Spinal cord (tissue), 10 donors: Measurements from ENCODE around the gene HIRIP3. TPM values are rescaled to one million over a fixed set of nuclear protein-coding genes. Genes with fewer than 3 reads are reported as not detected.

Source experiments
- DNase-seq, 6 donors: peaks; one replicate each; pipeline versions ENCODE4 v3.0.0 to v3.0.0-alpha.2; 2013 to 2015; ENCODE audit warnings: low spot score in 6 of 6, low read depth in 4 of 6
- H3K27ac ChIP-seq: one replicate; pipeline ENCODE4 v1.5.1; 2013; ENCODE audit warnings: low read depth, low read length, control low read depth
- H3K27me3 ChIP-seq: one replicate; pipeline ENCODE4 v1.6.1; 2013; ENCODE audit warnings: low read length; ENCODE audit not compliant: control insufficient read depth, insufficient read depth
- H3K36me3 ChIP-seq: one replicate; pipeline ENCODE4 v1.6.1; 2013; ENCODE audit warnings: low read length; ENCODE audit not compliant: control insufficient read depth, insufficient read depth
- H3K4me1 ChIP-seq: one replicate; pipeline ENCODE4 v1.6.1; 2013; ENCODE audit warnings: low read length; ENCODE audit not compliant: control insufficient read depth, insufficient read depth
- H3K4me3 ChIP-seq: one replicate; pipeline ENCODE4 v1.5.1; 2013; ENCODE audit warnings: low read depth, low read length, control low read depth
- H3K9me3 ChIP-seq: one replicate; pipeline ENCODE4 v1.6.1; 2013; ENCODE audit warnings: low read length; ENCODE audit not compliant: control insufficient read depth, insufficient read depth
- whole genome bisulfite sequencing: methylation state at CpG from one replicate; pipeline ENCODE4 v1.1.5; 2013; ENCODE audit warnings: missing lambda C conversion rate; ENCODE audit not compliant: insufficient coverage; 5-methylcytosine and 5-hydroxymethylcytosine counted together
- polyA plus RNA-seq, 2 donors: library from polyadenylated mRNA; unstranded; fragments of 120-200 nt; gene quantifications; one replicate each; pipeline ENCODE4 v1.2.1, GENCODE V29; 2013; ENCODE audit not compliant: insufficient read length in 2 of 2
- total RNA-seq, 2 donors: library from RNA; depleted of rRNA in 1 of 2; stranded (reverse); fragments of 120-200 nt in 1 of 2; fragments of >200 nt in 1 of 2; gene quantifications; one replicate each; pipeline versions ENCODE4 v1.2.3 to v1.2.4, GENCODE V29; 2013 to 2014
- donor health status: healthy.

HIRIP3 gene
- total and polyA plus RNA-seq, 4 donors, result 12.2 to 28.8 (median 20.0) TPM

- no peak overlapping the region for H3K27ac ChIP-seq
- H3K9me3 ChIP-seq, result no peaks in the 10 kb centered on the region
- WGBS, result 71% methylated on average over 6 of the region's 7 CpGs
- no peak overlapping the region for H3K4me3 ChIP-seq
- H3K27me3 ChIP-seq, result no peaks in the 10 kb centered on the region
- H3K36me3 ChIP-seq, result peaks cover 68% of the 10 kb centered on the region
- peaks cover 26% of the 10 kb centered on the region for H3K4me1 ChIP-seq
- DNase-seq, result no peak
These were observed 3.0 kb downstream of the HIRIP3 start for GRCh38 chr16:29992344-29992967.

DNA sequence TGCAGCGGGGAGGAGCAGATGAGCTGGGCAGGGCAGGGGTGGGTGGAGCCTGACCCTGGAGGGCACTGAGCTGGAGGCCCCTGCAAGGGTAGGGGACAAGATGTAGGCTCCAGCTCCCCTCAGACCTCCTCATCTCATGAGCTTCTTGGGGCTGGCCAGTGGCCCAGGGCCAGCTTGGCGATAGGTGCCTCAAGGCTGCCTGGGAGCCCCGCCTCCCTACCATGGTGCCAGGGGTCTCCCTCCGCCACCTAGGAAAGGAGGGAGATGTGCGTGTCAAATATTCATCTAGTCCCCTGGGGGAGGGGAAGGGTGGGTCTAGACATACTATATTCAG, 3.9 kb downstream of the HIRIP3 start:
- no CpG with 5 or more reads among the region's 5 CpGs for WGBS
- Histone ChIP-seq H3K27ac (no peak overlapping the region), H3K36me3 (peaks cover 77% of the 10 kb centered on the region)

GRCh38 chr16:29990883-29991570, 4.4 kb downstream of the HIRIP3 start:
- H3K27ac ChIP-seq, result no peak overlapping the region
- H3K9me3 ChIP-seq, result no peaks in the 10 kb centered on the region
- no peak overlapping the region for H3K4me3 ChIP-seq
- H3K27me3 ChIP-seq, result no peaks in the 10 kb centered on the region
- H3K4me1 ChIP-seq, result peaks cover 19% of the 10 kb centered on the region
- no peak for DNase-seq
- H3K36me3 ChIP-seq, result peaks cover 82% of the 10 kb centered on the region
- WGBS, result 90% methylated on average over 28 of the region's 35 CpGs

More for the DNA sequence above, 3.9 kb downstream of the HIRIP3 start:
- H3K4me1 ChIP-seq, result peaks cover 22% of the 10 kb centered on the region
- no peaks in the 10 kb centered on the region for H3K27me3 ChIP-seq
- no peak overlapping the region for H3K4me3 ChIP-seq
- DNase-seq, result no peak
- H3K9me3 ChIP-seq, result no peaks in the 10 kb centered on the region

- no peak for DNase-seq
- Histone ChIP-seq H3K4me1 (peaks cover 15% of the 10 kb centered on the region), H3K9me3 (no peaks in the 10 kb centered on the region), H3K36me3 (peaks cover 90% of the 10 kb centered on the region), H3K4me3 (no peak overlapping the region), H3K27ac (no peak overlapping the region), H3K27me3 (no peaks in the 10 kb centered on the region)
- WGBS, result no CpG with 5 or more reads among the region's 2 CpGs
These were observed 5.4 kb downstream of the HIRIP3 start for GRCh38 chr16:29990034-29990433.

DNA sequence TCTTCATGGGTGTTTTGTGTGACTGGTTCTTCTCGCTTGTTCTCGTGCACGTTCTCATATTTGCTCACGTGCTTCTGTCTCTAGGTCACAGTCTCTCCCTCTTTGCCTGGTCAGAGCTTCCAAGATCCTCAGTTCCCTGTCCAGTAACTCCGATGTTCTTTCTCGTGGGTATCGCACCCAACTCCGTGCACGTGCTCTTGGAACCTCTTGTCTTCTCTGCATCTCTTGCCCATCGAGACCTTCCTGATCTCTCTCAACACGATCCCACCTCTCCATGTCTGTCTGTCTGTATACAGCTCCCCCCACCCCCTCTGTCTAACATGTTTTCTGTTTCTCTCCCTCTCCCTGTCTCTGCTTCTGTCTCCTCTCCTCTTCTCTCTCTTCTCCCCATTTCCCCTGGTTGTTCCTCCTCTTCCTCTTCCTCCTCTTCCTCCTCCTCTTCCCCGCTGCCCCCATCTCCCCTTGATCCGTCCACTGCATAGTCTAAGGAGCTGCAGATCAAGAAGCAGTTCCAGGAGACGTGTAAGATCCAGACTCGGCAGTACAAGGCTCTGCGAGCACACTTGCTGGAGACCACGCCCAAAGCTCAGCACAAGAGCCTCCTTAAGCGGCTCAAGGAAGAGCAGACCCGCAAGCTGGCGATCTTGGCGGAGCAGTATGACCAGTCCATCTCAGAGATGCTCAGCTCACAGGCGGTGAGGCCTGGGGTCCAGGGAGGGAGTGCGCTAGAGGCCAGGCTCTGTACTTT, 6.1 kb downstream of the HIRIP3 start:
- 91% methylated on average over 23 of the region's 23 CpGs for WGBS
- no peak overlapping the region for H3K27ac ChIP-seq
- H3K4me1 ChIP-seq, result peaks cover 7% of the 10 kb centered on the region
- no peak overlapping the region for H3K4me3 ChIP-seq
- H3K36me3 ChIP-seq, result peaks cover 94% of the 10 kb centered on the region
- H3K9me3 ChIP-seq, result no peaks in the 10 kb centered on the region
- H3K27me3 ChIP-seq, result no peaks in the 10 kb centered on the region
- no peak for DNase-seq

DNA sequence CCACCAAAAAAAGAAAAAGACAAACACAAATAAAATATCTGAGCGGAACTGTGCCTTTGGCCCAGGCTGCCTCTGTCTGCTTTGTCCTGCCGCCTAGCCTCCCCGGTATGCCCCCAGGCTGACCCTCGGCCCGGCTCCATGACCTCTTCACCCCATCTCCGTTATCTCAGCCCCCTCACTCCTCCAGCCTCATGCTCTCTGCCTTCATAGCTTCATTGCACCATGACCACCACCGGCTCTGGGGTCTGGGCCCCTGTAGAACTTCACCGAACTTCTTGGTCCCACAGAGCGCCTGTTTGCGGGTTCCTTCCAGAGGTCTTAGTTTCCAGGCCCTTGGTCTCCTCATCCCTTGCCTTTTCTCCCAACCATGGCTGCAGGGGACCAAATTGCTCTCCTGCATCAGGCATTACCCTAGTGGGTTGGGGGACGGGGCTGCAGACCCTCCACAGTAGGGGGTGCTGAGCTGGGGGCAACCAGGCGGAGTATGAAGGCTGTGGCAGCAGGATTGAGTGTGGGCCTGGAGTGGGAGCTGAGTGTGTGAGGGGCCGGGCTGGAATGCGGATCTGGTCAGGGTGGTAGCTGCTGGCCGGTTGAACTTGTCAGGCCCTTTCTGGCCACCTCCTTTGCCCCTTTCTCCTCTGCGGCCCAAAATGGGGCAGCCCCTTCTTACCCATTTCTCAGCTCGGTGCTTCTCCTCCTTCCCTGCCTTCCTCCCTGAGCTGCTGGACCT, 6.9 kb downstream of the HIRIP3 start:
- Histone ChIP-seq H3K36me3 (peaks cover 94% of the 10 kb centered on the region), H3K27me3 (no peaks in the 10 kb centered on the region), H3K4me1 (no peaks in the 10 kb centered on the region), H3K27ac (no peak overlapping the region), H3K4me3 (no peak overlapping the region), H3K9me3 (no peaks in the 10 kb centered on the region)
- DNase-seq, result no peak
- WGBS, result 79% methylated on average over 13 of the region's 17 CpGs

DNA sequence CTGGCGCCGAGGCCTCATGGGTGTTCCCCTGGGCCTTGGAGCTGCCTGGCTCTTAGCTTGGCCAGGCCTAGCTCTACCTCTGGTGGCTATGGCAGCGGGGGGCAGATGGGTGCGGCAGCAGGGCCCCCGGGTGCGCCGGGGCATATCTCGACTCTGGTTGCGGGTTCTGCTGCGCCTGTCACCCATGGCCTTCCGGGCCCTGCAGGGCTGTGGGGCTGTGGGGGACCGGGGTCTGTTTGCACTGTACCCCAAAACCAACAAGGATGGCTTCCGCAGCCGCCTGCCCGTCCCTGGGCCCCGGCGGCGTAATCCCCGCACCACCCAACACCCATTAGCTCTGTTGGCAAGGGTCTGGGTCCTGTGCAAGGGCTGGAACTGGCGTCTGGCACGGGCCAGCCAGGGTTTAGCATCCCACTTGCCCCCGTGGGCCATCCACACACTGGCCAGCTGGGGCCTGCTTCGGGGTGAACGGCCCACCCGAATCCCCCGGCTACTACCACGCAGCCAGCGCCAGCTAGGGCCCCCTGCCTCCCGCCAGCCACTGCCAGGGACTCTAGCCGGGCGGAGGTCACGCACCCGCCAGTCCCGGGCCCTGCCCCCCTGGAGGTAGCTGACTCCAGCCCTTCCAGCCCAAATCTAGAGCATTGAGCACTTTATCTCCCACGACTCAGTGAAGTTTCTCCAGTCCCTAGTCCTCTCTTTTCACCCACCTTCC, 7.9 kb downstream of the HIRIP3 start:
- Histone ChIP-seq H3K27me3 (no peaks in the 10 kb centered on the region), H3K4me1 (no peaks in the 10 kb centered on the region), H3K4me3 (no peak overlapping the region), H3K36me3 (peaks cover 94% of the 10 kb centered on the region), H3K27ac (no peak overlapping the region), H3K9me3 (no peaks in the 10 kb centered on the region)
- 92% methylated on average over 35 of the region's 35 CpGs for WGBS
- DNase-seq, result no peak

DNA sequence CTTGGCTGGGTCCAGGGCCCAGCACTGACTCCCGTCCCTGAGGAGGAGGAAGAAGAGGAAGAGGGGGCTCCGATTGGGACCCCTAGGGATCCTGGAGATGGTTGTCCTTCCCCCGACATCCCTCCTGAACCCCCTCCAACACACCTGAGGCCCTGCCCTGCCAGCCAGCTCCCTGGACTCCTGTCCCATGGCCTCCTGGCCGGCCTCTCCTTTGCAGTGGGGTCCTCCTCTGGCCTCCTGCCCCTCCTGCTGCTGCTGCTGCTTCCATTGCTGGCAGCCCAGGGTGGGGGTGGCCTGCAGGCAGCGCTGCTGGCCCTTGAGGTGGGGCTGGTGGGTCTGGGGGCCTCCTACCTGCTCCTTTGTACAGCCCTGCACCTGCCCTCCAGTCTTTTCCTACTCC, 8.5 kb downstream of the HIRIP3 start:
- no peaks in the 10 kb centered on the region for H3K9me3 ChIP-seq
- no peaks in the 10 kb centered on the region for H3K27me3 ChIP-seq
- peaks cover 94% of the 10 kb centered on the region for H3K36me3 ChIP-seq
- 100% methylated on average over 3 of the region's 5 CpGs for WGBS
- H3K27ac ChIP-seq, result no peak overlapping the region
- DNase-seq, result no peak
- H3K4me3 ChIP-seq, result no peak overlapping the region
- no peaks in the 10 kb centered on the region for H3K4me1 ChIP-seq

- Histone ChIP-seq H3K4me3 (no peak overlapping the region), H3K9me3 (no peaks in the 10 kb centered on the region), H3K27me3 (no peaks in the 10 kb centered on the region), H3K36me3 (peaks cover 93% of the 10 kb centered on the region), H3K4me1 (no peaks in the 10 kb centered on the region), H3K27ac (no peak overlapping the region)
- no peak for DNase-seq
- 94% methylated on average over 20 of the region's 20 CpGs for WGBS
These were observed 9.2 kb downstream of the HIRIP3 start for GRCh38 chr16:29986231-29986630.
